SK-N-SH (cell line): ENCODE data around the gene EPHA10. TPM values are rescaled to one million over a fixed set of nuclear protein-coding genes. Genes with fewer than 3 reads are reported as not detected.

Source experiments
- CTCF ChIA-PET: fragments of 300-600, 350-600 bp; formaldehyde crosslinking; extraction: SDS; loops from one replicate; lab custom pipeline; 2021; lab: Yijun Ruan, JAX
- POLR2A ChIA-PET: fragments of 350-600 bp; sonication (Branson Sonifier 250); formaldehyde crosslinking; extraction: SDS; loops from one replicate; lab custom pipeline; 2020; ENCODE audit warnings: antibody characterized with exemption, inconsistent platforms; lab: Yijun Ruan, JAX
- DNase-seq: peaks from one replicate; pipeline ENCODE4 v3.0.0; 2012
- H2AFZ ChIP-seq: fragments of 200-600 bp; sonication (generic); 2 replicates; pipeline ENCODE4 v1.8.1; 2016; ENCODE audit warnings: antibody characterized with exemption, mild to moderate bottlenecking, low read depth
- H3F3A ChIP-seq: fragments of 200-600 bp; sonication (generic); replicated peaks from 2 replicates; pipeline ENCODE3; 2016; ENCODE audit warnings: antibody characterized with exemption, mild to moderate bottlenecking; ENCODE audit not compliant: insufficient read depth
- H3K27ac ChIP-seq, 2 experiments: fragments of 200-500 bp in 1 of 2; fragments of 200-600 bp in 1 of 2; sonication (Bioruptor generic) in 1 of 2; sonication (generic), shearing (Covaris generic) in 1 of 2; 2 replicates each; pipeline versions ENCODE4 v1.5.1 to v1.6.1; 2014 to 2016; ENCODE audit warnings: low read depth in 2 of 2, inconsistent platforms in 1 of 2, low read length in 1 of 2, mild to moderate bottlenecking in 1 of 2, mixed read lengths in 1 of 2
- H3K27me3 ChIP-seq: fragments of 200-600 bp; sonication (generic), shearing (Covaris generic); 2 replicates; pipeline ENCODE4 v1.6.1; 2016; ENCODE audit warnings: mixed run types; ENCODE audit not compliant: insufficient read depth
- H3K36me3 ChIP-seq, 2 experiments: fragments of 200-500 bp in 1 of 2; fragments of 200-600 bp in 1 of 2; sonication (Bioruptor generic) in 1 of 2; sonication (generic) in 1 of 2; replicated peaks in 1 of 2; 2 replicates each; pipeline versions ENCODE3 to v1.5.1; 2014 to 2016; ENCODE audit warnings: low read length in 1 of 2, mild to moderate bottlenecking in 1 of 2; ENCODE audit not compliant: insufficient read depth in 2 of 2, control insufficient read depth in 1 of 2
- H3K4me1 ChIP-seq, 2 experiments: fragments of 200-500 bp in 1 of 2; fragments of 200-600 bp in 1 of 2; sonication (Bioruptor generic) in 1 of 2; sonication (generic), shearing (Covaris generic) in 1 of 2; 2 replicates each; pipeline versions ENCODE4 v1.5.1 to v1.6.1; 2014 to 2016; ENCODE audit warnings: low read depth in 1 of 2, low read length in 1 of 2, mixed run types in 1 of 2; ENCODE audit not compliant: insufficient read depth in 2 of 2, control insufficient read depth in 1 of 2
- H3K4me2 ChIP-seq: fragments of 200-600 bp; sonication (generic), shearing (Covaris generic); 2 replicates; pipeline ENCODE4 v1.6.1; 2017; ENCODE audit warnings: mixed run types
- H3K4me3 ChIP-seq, 2 experiments: fragments of 200-500 bp in 1 of 2; fragments of 200-600 bp in 1 of 2; sonication (Bioruptor generic) in 1 of 2; sonication (generic), shearing (Covaris generic) in 1 of 2; 2 replicates each; pipeline versions ENCODE4 v1.5.1 to v1.8.1; 2014 to 2016; ENCODE audit warnings: low read depth in 2 of 2, inconsistent platforms in 1 of 2, low read length in 1 of 2, mild to moderate bottlenecking in 1 of 2, mixed read lengths in 1 of 2, moderate library complexity in 1 of 2
- H3K79me2 ChIP-seq: fragments of 200-600 bp; sonication (generic); 2 replicates; pipeline ENCODE4 v1.8.1; 2017; ENCODE audit warnings: mild to moderate bottlenecking; ENCODE audit not compliant: insufficient read depth
- H3K9ac ChIP-seq: fragments of 200-600 bp; sonication (generic); 2 replicates; pipeline ENCODE4 v1.6.1; 2017; ENCODE audit warnings: mixed run types
- H3K9me2 ChIP-seq: fragments of 200-600 bp; sonication (generic); 2 replicates; pipeline ENCODE4 v1.6.1; 2017; ENCODE audit warnings: mixed run types
- H3K9me3 ChIP-seq: fragments of 200-600 bp; sonication (generic); 2 replicates; pipeline ENCODE4 v1.6.1; 2017; ENCODE audit warnings: mixed run types, mild to moderate bottlenecking, moderate library complexity
- H4K20me1 ChIP-seq: fragments of 200-600 bp; sonication (generic); 2 replicates; pipeline ENCODE4 v1.6.1; 2017; ENCODE audit warnings: mild to moderate bottlenecking, mixed run types; ENCODE audit not compliant: insufficient read depth
- CHD2 ChIP-seq: fragments of 150-350 bp; IDR thresholded peaks from 2 replicates; pipeline ENCODE4 v1.6.1; 2018; ENCODE audit warnings: low read length; ENCODE audit not compliant: partially characterized antibody
- ELF1 ChIP-seq: IDR thresholded peaks from 2 replicates; pipeline ENCODE4 v1.4.0; 2012
- EP300 ChIP-seq, 2 experiments: IDR thresholded peaks; 2 replicates each; pipeline versions ENCODE4 v1.4.0 to v1.6.1; 2012; ENCODE audit warnings: borderline replicate concordance in 1 of 2, low read depth in 1 of 2, low read length in 1 of 2
- FOSL2 ChIP-seq: IDR thresholded peaks from 2 replicates; pipeline ENCODE4 v1.4.0; 2012; ENCODE audit warnings: low read depth, mild to moderate bottlenecking, moderate library complexity, borderline replicate concordance
- FOXJ3 ChIP-seq: sonication (generic); formaldehyde crosslinking; IDR thresholded peaks from 2 replicates; pipeline ENCODE4 v1.5.1; 2020; ENCODE audit warnings: mild to moderate bottlenecking, missing genetic modification reagents
- FOXM1 ChIP-seq: IDR thresholded peaks from 2 replicates; pipeline ENCODE4 v1.4.0; 2012; ENCODE audit warnings: low read depth, mild to moderate bottlenecking
- GABPA ChIP-seq: IDR thresholded peaks from 2 replicates; pipeline ENCODE4 v1.4.0; 2012; ENCODE audit warnings: low read depth, mild to moderate bottlenecking
- GATA2 ChIP-seq: sonication (generic); formaldehyde crosslinking; IDR thresholded peaks from 2 replicates; pipeline ENCODE4 v1.5.0; 2020; ENCODE audit warnings: mild to moderate bottlenecking, missing genetic modification reagents
- JUND ChIP-seq: IDR thresholded peaks from 2 replicates; pipeline ENCODE4 v1.4.0; 2012
- NRF1 ChIP-seq: IDR thresholded peaks from 2 replicates; pipeline ENCODE4 v1.6.1; 2012; ENCODE audit warnings: low read depth, mild to moderate bottlenecking, low read length
- RAD21 ChIP-seq: IDR thresholded peaks from 2 replicates; pipeline ENCODE4 v1.6.1; 2012; ENCODE audit warnings: mild to moderate bottlenecking, low read length
- RCOR1 ChIP-seq: fragments of 150-350 bp; IDR thresholded peaks from 2 replicates; pipeline ENCODE4 v1.6.1; 2017; ENCODE audit warnings: antibody characterized with exemption, low read length
- SMC3 ChIP-seq: IDR thresholded peaks from 2 replicates; pipeline ENCODE4 v1.6.1; 2012; ENCODE audit warnings: low read depth, low read length, improper control_type of control experiment
- TCF12 ChIP-seq: IDR thresholded peaks from 2 replicates; pipeline ENCODE4 v1.4.0; 2012
- TEAD4 ChIP-seq: IDR thresholded peaks from 2 replicates; pipeline ENCODE4 v1.4.0; 2012; ENCODE audit warnings: mild to moderate bottlenecking, borderline replicate concordance; ENCODE audit not compliant: insufficient read depth
- WGBS: methylation state at CpG from one replicate; pipeline ENCODE4 v1.1.6; 2017; ENCODE audit warnings: low lambda C conversion rate; 5-methylcytosine and 5-hydroxymethylcytosine counted together
- polyA plus RNA-seq, 3 experiments: library from polyadenylated mRNA; depleted of rRNA; stranded (reverse); fragments of >200 nt; gene quantifications; 2 replicates each; pipeline ENCODE4 v1.2.3, GENCODE V29; 2012
- TF ChIP-seq, protein P1 (sequence below): fragments of 150-350 bp; IDR thresholded peaks from 2 replicates; pipeline ENCODE4 v1.6.1; 2017; ENCODE audit warnings: antibody characterized with exemption, low read length, low read depth, borderline replicate concordance
- TF ChIP-seq, protein P2 (sequence below): IDR thresholded peaks from 2 replicates; pipeline ENCODE4; 2012
- TF ChIP-seq, protein P3 (sequence below): IDR thresholded peaks from 2 replicates; pipeline ENCODE4 v1.4.0; 2012; ENCODE audit warnings: low read depth, borderline replicate concordance
- TF ChIP-seq, protein P4 (sequence below): IDR thresholded peaks from 2 replicates; pipeline ENCODE4 v1.4.0; 2012; ENCODE audit warnings: low read depth, borderline replicate concordance
- TF ChIP-seq, protein P5 (sequence below): IDR thresholded peaks from 2 replicates; pipeline ENCODE4 v1.4.0; 2012; ENCODE audit warnings: low read depth

EPHA10 gene
- polyA plus RNA-seq, 1 of the 3 experiments (the other 2 are of a cell fraction): 0.05 TPM

- H3K9me2 ChIP-seq: no peaks in the 10 kb centered on the region
- H3K36me3 ChIP-seq: no peaks in the 10 kb centered on the region
- H3K27me3 ChIP-seq: peaks cover 22% of the 10 kb centered on the region
- H3F3A ChIP-seq: no peaks in the 10 kb centered on the region
- ChIA-PET POLR2A (no interaction called here), CTCF (no interaction called here)
- peak overlapping the region in 1 of 2 experiments; percentile 46; a peak in 2 of 4 replicates for H3K4me3 ChIP-seq
- peak; percentile 91 for DNase-seq
- H3K4me2 ChIP-seq: no peak overlapping the region
- no peak overlapping the region for H3K27ac ChIP-seq
- no peaks in the 10 kb centered on the region; a peak in 1 of 4 replicates for H3K4me1 ChIP-seq
- peak; percentile 44 for TF ChIP-seq NRF1
- no peak for TF ChIP-seq GATA2 (CRISPR knock-in tag)
- H3K9me3 ChIP-seq: no peaks in the 10 kb centered on the region
- 32% methylated on average over 16 of the region's 105 CpGs for WGBS
- H4K20me1 ChIP-seq: no peaks in the 10 kb centered on the region
- H2AFZ ChIP-seq: no peak overlapping the region
- H3K9ac ChIP-seq: no peak overlapping the region
- H3K79me2 ChIP-seq: no peaks in the 10 kb centered on the region
Observed at GRCh38 chr1:37752583-37753471, 12.1 kb downstream of the EPHA10 start.

DNA sequence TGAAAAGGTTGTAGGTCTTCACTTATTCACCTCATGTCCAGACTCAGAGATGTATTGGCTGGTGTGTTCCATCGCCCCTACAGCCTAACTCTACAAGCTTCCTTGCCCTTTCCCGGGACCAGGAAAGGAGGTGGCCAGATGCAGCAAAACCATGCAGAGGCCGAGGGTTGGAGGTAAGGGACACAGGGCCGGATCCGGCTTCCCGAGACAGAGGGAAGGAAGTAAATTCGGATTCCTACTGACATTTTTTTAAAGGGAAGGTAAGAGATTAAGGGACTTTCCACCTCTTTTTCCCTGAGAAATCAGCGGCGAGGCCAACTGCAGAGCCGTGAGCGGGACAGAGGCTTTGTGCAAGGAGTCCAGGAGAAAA lies 12.7 kb downstream of the EPHA10 start:
- Histone ChIP-seq H3K4me1 (no peaks in the 10 kb centered on the region; a peak in 1 of 4 replicates), H3K36me3 (no peaks in the 10 kb centered on the region), H3K27me3 (peaks cover 18% of the 10 kb centered on the region), H3K9ac (no peak overlapping the region), H3K79me2 (no peaks in the 10 kb centered on the region), H4K20me1 (no peaks in the 10 kb centered on the region), H3K4me2 (no peak overlapping the region), H2AFZ (no peak overlapping the region), H3K4me3 (peak overlapping the region in 1 of 2 experiments; percentile 15; a peak in 1 of 4 replicates), H3K27ac (no peak overlapping the region), H3F3A (no peaks in the 10 kb centered on the region), H3K9me3 (no peaks in the 10 kb centered on the region), H3K9me2 (no peaks in the 10 kb centered on the region)
- 64% methylated on average over 11 of the region's 11 CpGs for WGBS
- DNase-seq: peak; percentile 15
- ChIA-PET CTCF (no interaction called here), POLR2A (no interaction called here)
- TF ChIP-seq SMC3 (no peak), GABPA (no peak), FOXM1 (no peak), CHD2 (no peak), EP300 (IDR thresholded peaks at IDR 0.05; ENCODE audit: borderline replicate concordance in 1 of 2, low read depth in 1 of 2, low read length in 1 of 2) (no peak), GATA2 (CRISPR knock-in tag) (no peak), TEAD4 (no peak), NRF1 (no peak), RCOR1 (no peak), ELF1 (no peak), JUND (no peak), RAD21 (no peak), FOXJ3 (CRISPR knock-in tag) (no peak), TCF12 (no peak), FOSL2 (no peak)
- TF ChIP-seq, protein P1, sequence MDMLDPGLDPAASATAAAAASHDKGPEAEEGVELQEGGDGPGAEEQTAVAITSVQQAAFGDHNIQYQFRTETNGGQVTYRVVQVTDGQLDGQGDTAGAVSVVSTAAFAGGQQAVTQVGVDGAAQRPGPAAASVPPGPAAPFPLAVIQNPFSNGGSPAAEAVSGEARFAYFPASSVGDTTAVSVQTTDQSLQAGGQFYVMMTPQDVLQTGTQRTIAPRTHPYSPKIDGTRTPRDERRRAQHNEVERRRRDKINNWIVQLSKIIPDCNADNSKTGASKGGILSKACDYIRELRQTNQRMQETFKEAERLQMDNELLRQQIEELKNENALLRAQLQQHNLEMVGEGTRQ: no peak
- TF ChIP-seq, protein P2, sequence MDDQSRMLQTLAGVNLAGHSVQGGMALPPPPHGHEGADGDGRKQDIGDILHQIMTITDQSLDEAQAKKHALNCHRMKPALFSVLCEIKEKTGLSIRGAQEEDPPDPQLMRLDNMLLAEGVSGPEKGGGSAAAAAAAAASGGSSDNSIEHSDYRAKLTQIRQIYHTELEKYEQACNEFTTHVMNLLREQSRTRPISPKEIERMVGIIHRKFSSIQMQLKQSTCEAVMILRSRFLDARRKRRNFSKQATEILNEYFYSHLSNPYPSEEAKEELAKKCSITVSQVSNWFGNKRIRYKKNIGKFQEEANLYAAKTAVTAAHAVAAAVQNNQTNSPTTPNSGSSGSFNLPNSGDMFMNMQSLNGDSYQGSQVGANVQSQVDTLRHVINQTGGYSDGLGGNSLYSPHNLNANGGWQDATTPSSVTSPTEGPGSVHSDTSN: no peak
- TF ChIP-seq, protein P3, sequence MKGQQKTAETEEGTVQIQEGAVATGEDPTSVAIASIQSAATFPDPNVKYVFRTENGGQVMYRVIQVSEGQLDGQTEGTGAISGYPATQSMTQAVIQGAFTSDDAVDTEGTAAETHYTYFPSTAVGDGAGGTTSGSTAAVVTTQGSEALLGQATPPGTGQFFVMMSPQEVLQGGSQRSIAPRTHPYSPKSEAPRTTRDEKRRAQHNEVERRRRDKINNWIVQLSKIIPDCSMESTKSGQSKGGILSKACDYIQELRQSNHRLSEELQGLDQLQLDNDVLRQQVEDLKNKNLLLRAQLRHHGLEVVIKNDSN: no peak
- TF ChIP-seq, protein P4, sequence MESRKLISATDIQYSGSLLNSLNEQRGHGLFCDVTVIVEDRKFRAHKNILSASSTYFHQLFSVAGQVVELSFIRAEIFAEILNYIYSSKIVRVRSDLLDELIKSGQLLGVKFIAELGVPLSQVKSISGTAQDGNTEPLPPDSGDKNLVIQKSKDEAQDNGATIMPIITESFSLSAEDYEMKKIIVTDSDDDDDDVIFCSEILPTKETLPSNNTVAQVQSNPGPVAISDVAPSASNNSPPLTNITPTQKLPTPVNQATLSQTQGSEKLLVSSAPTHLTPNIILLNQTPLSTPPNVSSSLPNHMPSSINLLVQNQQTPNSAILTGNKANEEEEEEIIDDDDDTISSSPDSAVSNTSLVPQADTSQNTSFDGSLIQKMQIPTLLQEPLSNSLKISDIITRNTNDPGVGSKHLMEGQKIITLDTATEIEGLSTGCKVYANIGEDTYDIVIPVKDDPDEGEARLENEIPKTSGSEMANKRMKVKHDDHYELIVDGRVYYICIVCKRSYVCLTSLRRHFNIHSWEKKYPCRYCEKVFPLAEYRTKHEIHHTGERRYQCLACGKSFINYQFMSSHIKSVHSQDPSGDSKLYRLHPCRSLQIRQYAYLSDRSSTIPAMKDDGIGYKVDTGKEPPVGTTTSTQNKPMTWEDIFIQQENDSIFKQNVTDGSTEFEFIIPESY: no peak
- TF ChIP-seq, protein P5, sequence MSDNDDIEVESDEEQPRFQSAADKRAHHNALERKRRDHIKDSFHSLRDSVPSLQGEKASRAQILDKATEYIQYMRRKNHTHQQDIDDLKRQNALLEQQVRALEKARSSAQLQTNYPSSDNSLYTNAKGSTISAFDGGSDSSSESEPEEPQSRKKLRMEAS: no peak
